Measurements from ENCODE around the gene PRRT3. TPM values are rescaled to one million over a fixed set of nuclear protein-coding genes. Genes with fewer than 3 reads are reported as not detected.

The PRRT3 gene
- total and polyA plus RNA-seq, 2 of the 8 experiments (the other 6 are each of a cell fraction or from before 2014, with no cell fraction given): 9.0 to 9.2 TPM

GRCh38 chr3:9902372-9903237, 49.6 kb downstream of the PRRT3 start, which contains the start of gene IL17RE (continued):
- TF ChIP-seq ASH2L (IDR thresholded peaks at IDR 0.05; ENCODE audit: low read length) (peak; percentile 57), EP300 (IDR thresholded peaks at IDR 0.05; ENCODE audit: borderline replicate concordance in 1 of 2, low read depth in 2 of 2, low read length in 2 of 2) (no peak), JUN (IDR thresholded peaks at IDR 0.05; ENCODE audit: low read depth, low read length) (no peak), TEAD4 (IDR thresholded peaks at IDR 0.05; ENCODE audit: low read depth, low read length) (peak; percentile 48; the same call in 1 of the 2 replicates), USF2 (IDR thresholded peaks at IDR 0.05; ENCODE audit: low read length) (no peak), CHD1 (IDR thresholded peaks at IDR 0.05; ENCODE audit: low read depth, low read length) (no peak), RXRA (IDR thresholded peaks at IDR 0.05; ENCODE audit: insufficient read depth, low read depth, low read length) (no peak), BRCA1 (IDR thresholded peaks at IDR 0.05; ENCODE audit: low read depth, low read length) (no peak), TCF12 (IDR thresholded peaks at IDR 0.05; ENCODE audit: low read depth, low read length) (no peak), SP1 (IDR thresholded peaks at IDR 0.05; ENCODE audit: low read depth, low read length) (0 out of 2 replicates have a peak, but pooled peaks have one; percentile 33)

Data from H1 (cell line).